ENCODE measurements around the gene PIBF1. TPM values are rescaled to one million over a fixed set of nuclear protein-coding genes. Genes with fewer than 3 reads are reported as not detected.

PIBF1 gene, protein sequence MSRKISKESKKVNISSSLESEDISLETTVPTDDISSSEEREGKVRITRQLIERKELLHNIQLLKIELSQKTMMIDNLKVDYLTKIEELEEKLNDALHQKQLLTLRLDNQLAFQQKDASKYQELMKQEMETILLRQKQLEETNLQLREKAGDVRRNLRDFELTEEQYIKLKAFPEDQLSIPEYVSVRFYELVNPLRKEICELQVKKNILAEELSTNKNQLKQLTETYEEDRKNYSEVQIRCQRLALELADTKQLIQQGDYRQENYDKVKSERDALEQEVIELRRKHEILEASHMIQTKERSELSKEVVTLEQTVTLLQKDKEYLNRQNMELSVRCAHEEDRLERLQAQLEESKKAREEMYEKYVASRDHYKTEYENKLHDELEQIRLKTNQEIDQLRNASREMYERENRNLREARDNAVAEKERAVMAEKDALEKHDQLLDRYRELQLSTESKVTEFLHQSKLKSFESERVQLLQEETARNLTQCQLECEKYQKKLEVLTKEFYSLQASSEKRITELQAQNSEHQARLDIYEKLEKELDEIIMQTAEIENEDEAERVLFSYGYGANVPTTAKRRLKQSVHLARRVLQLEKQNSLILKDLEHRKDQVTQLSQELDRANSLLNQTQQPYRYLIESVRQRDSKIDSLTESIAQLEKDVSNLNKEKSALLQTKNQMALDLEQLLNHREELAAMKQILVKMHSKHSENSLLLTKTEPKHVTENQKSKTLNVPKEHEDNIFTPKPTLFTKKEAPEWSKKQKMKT
- total RNA-seq = 10 to 100 TPM; 18.5 to 24.6 (median 20.4) TPM
- long read RNA-seq, donor 1, transcript PIBF1-201 (18 exons, 3,154 nt) = major isoform, 10 of 15 reads
- long read RNA-seq, donor 1, partial matches to known transcripts = 1 of 15 reads
- long read RNA-seq, donor 1, other reads (novel, unspliced or antisense) = 4 of 15 reads
- long read RNA-seq, donor 2, partial matches to known transcripts = 3 of 7 reads
- long read RNA-seq, donor 2, other reads (novel, unspliced or antisense) = 2 of 7 reads

DNA sequence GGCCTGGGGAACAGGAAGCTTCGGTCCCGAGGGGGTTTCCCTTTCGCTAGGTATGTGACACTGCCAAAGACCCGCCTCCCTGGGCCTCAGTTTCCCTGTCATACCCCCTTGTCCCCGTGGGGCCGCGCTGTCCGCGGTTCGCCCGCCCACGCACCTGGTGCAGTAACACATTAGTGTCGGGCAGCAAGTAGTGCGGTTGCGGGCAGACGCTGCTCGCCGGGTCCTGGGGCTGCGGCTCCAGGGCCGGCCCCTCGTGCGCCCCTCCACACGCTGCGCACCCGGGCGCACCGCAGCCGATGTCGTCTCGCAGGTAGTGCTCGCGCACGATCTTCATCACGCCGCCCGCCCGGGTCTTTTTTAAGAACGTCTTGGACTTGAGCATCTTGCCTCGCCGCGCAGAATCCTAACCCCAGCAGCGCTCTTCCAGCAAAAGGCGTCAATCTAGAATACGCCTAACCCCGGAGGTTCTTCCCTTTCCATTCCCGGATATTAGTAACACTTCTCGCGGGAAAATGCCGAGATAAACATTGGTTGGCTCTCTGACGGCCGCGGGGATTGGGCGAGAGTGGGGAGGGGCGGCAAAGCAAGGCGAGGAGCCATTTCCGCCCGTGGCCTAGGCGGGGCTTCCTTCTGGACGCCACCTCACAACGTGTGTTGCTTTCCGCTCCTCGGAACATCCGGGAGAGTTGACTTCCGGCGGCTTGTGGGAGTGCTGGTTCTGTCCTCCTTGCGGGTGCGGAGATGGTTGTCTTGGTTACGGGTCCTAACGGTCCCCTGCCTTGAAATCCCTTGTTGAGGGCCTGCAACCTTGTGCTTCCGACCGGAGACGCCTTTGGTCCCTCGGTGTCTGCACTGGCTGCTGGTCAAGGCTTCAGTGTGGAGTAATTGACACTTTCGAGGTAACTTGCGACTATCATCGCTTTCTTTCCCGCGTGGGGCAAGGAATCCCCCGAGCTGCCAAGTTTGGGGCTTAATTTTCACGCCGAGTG is at the start of gene PIBF1, which contains the start of gene DIS3:
TSS of gene PIBF1 (plus strand) at position 683 of the 989 bp plus-strand sequence. CDS start 1,337 bp downstream, outside the sequence.
TSS of gene DIS3 (minus strand) at position 450 of the 989 bp plus-strand sequence. CDS start at position 382, 68 bp downstream.
- no peaks in the 10 kb centered on the region for H3K36me3 ChIP-seq (ENCODE audit: low read depth)
- H3K4me1 ChIP-seq (ENCODE audit: low read depth) = peaks cover 8% of the 10 kb centered on the region
- peak; percentile 97 to 99 (median 98) for DNase-seq
- TF ChIP-seq, protein P1, sequence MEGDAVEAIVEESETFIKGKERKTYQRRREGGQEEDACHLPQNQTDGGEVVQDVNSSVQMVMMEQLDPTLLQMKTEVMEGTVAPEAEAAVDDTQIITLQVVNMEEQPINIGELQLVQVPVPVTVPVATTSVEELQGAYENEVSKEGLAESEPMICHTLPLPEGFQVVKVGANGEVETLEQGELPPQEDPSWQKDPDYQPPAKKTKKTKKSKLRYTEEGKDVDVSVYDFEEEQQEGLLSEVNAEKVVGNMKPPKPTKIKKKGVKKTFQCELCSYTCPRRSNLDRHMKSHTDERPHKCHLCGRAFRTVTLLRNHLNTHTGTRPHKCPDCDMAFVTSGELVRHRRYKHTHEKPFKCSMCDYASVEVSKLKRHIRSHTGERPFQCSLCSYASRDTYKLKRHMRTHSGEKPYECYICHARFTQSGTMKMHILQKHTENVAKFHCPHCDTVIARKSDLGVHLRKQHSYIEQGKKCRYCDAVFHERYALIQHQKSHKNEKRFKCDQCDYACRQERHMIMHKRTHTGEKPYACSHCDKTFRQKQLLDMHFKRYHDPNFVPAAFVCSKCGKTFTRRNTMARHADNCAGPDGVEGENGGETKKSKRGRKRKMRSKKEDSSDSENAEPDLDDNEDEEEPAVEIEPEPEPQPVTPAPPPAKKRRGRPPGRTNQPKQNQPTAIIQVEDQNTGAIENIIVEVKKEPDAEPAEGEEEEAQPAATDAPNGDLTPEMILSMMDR (IDR thresholded peaks at IDR 0.05) = no peak
- H3K4me3 ChIP-seq = peak within 1 kb of the TSS; percentile 91
- H3K9me3 ChIP-seq = no peaks in the 10 kb centered on the region
- intact Hi-C loops (cut with DNase I, micrococcal nuclease) = no loop called here
- ATAC-seq = peak; percentile 100

DNA sequence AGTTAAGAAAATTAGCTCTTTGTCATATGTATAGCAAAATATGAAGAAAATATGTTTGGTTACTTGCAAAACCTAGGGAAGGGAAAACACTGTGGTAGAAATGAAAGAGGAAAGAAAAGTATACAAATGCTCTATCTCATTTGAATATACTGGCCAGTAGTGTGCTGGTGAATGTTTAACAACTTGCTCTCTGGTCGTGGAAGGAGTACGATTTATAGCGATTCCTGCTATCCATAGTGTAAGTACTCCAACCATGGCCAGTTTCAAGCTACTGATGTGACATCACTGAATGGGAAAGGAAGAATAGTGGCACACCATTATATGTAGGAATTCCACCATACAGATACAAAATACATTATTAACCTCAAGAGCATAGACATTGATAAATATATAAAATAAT is 44.9 kb upstream of the PIBF1 start:
- H3K4me1 ChIP-seq (ENCODE audit: low read depth) = no peaks in the 10 kb centered on the region
- ATAC-seq = peak; percentile 87
- no peak overlapping the region for H3K4me3 ChIP-seq
- no peaks in the 10 kb centered on the region for H3K9me3 ChIP-seq
- intact Hi-C loops (cut with DNase I, micrococcal nuclease) = no loop called here
- TF ChIP-seq, protein P1 (IDR thresholded peaks at IDR 0.05) = no peak
- H3K36me3 ChIP-seq (ENCODE audit: low read depth) = no peaks in the 10 kb centered on the region
- peak in 1 of 3 donors; percentile 19 for DNase-seq

DNA sequence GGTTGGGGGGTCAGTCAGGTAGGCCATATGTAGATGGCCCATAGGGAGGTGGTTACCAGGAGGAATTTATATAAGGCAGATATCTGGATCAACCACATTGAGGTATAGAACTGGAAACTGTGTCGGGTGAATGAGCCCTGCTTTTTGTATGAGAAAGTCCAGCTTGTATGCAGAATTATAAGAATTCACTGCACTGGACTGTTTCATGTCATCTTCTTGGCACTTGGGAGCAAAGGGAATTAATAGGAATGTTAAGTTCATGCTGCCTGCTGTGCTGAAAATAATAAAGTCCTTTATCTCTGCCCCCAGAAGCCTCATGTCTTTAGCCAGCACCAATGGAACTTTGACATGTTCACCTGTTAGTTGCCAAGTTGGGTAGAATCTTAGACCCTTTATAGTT is 41.9 kb upstream of the PIBF1 start:
- intact Hi-C loops (cut with DNase I, micrococcal nuclease) = no loop called here
- no peaks in the 10 kb centered on the region for H3K4me1 ChIP-seq (ENCODE audit: low read depth)
- TF ChIP-seq, protein P1 (IDR thresholded peaks at IDR 0.05) = no peak
- H3K36me3 ChIP-seq (ENCODE audit: low read depth) = no peaks in the 10 kb centered on the region
- no peak for DNase-seq
- no peak for ATAC-seq
- H3K4me3 ChIP-seq = no peak overlapping the region
- H3K9me3 ChIP-seq = no peaks in the 10 kb centered on the region

DNA sequence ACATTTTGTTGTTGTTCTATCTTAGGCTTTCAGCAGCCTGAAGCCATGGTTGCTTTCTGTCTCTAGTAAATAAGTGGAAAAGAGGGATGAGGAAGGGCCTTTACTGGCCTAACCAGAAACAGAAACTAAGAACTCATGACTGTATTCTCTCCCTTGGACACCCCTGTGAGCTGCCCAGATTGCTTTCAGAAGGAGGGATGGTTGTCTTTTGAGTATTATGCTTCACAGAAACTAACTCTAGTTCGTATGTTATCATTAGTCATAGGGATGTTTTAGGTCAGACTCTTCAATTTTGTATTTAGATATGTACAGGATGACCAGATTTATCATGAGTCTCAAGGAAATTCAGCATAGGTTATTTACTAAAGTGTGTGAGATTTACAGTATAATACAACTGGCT is 36.7 kb upstream of the PIBF1 start:
- H3K36me3 ChIP-seq (ENCODE audit: low read depth) = no peaks in the 10 kb centered on the region
- DNase-seq (no peak), ATAC-seq (no peak)
- TF ChIP-seq, protein P1 (IDR thresholded peaks at IDR 0.05) = no peak
- H3K9me3 ChIP-seq = no peaks in the 10 kb centered on the region
- intact Hi-C loops (cut with DNase I, micrococcal nuclease) = no loop called here
- H3K4me3 ChIP-seq = no peak overlapping the region
- H3K4me1 ChIP-seq (ENCODE audit: low read depth) = no peaks in the 10 kb centered on the region
